Prostate gland (tissue), 2 donors: ENCODE measurements around the gene ECE2.

Source experiments
- POLR2A ChIP-seq: fragments of 450-650 bp; IDR thresholded peaks from one replicate; pipeline ENCODE4 v1.6.1; 2016; ENCODE audit warnings: antibody characterized with exemption, mild to moderate bottlenecking
- POLR2AphosphoS5 ChIP-seq: sonication (generic); formaldehyde crosslinking; IDR thresholded peaks from one replicate; pipeline ENCODE4 v1.6.1; 2017; ENCODE audit warnings: antibody characterized with exemption
- TF ChIP-seq, protein P1 (sequence below), 4 experiments: fragments of 200-600 bp in 2 of 4; fragments of 450-650 bp in 2 of 4; sonication (generic) in 2 of 4; IDR thresholded peaks; 1 replicate in 3 of 4; 2 replicates in 1 of 4; pipeline ENCODE4 v1.5.1; 2016 to 2019; ENCODE audit warnings: antibody characterized with exemption in 4 of 4, mild to moderate bottlenecking in 2 of 4, moderate library complexity in 2 of 4

DNA sequence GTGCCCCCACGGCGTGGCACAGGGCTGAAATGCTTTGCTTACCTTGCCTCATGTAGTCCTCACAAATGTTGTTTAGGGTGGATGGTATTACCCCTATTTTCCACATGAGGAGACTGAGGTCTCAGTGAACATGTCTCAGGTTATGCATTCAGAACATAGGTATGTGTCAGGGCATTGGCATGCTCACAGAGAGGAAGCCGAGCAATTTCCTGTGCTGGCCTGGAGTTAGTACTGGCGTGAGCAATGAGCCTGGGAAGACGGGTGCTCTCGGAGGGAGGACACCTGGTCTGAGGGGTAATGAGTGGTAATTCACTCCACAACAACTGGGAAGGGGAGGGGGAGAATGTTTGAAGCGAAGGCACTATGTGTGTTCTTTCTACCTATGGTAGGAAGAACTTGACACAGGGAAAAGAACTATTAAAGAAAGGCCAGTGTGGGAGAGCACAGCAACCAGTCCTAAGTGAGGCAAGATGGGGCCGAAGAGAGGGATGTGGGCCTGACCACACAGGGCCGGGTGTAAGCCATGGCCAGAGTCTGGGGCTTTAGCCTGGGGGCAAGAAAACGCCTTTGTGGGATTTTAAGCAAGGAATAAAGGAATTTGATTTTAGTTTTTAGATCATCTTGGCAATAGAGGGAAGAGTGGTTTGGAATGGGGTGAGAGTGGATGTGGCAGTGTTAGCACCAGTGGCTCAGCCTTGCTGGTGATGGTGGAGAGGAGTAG lies 56.7 kb downstream of the ECE2 start:
- TF ChIP-seq, protein P1, sequence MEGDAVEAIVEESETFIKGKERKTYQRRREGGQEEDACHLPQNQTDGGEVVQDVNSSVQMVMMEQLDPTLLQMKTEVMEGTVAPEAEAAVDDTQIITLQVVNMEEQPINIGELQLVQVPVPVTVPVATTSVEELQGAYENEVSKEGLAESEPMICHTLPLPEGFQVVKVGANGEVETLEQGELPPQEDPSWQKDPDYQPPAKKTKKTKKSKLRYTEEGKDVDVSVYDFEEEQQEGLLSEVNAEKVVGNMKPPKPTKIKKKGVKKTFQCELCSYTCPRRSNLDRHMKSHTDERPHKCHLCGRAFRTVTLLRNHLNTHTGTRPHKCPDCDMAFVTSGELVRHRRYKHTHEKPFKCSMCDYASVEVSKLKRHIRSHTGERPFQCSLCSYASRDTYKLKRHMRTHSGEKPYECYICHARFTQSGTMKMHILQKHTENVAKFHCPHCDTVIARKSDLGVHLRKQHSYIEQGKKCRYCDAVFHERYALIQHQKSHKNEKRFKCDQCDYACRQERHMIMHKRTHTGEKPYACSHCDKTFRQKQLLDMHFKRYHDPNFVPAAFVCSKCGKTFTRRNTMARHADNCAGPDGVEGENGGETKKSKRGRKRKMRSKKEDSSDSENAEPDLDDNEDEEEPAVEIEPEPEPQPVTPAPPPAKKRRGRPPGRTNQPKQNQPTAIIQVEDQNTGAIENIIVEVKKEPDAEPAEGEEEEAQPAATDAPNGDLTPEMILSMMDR (IDR thresholded peaks at IDR 0.05), result no peak
- TF ChIP-seq POLR2AphosphoS5, result no peak
- TF ChIP-seq POLR2A, result no peak
